WTC11 (cell line): Measurements from ENCODE around the gene ATP6V1F.

Experiments
- CTCF ChIP-seq: fragments of 200-600 bp; IDR thresholded peaks from 2 replicates; pipeline ENCODE4 v1.8.0; 2022; ENCODE audit warnings: antibody characterized with exemption
- TCF7 ChIP-seq: sonication (generic); formaldehyde crosslinking; IDR thresholded peaks from 2 replicates; pipeline ENCODE4 v1.8.0; 2022; ENCODE audit warnings: mild to moderate bottlenecking, low read depth, missing genetic modification reagents, moderate library complexity
- TF ChIP-seq, protein P1 (sequence below): fragments of 250-450 bp; sonication (Bioruptor Pico); IDR thresholded peaks from 2 replicates; pipeline ENCODE4 v1.8.0; 2021; ENCODE audit warnings: mild to moderate bottlenecking

GRCh38 chr7:128910569-128910945 is 47.9 kb downstream of the ATP6V1F start, which contains the start of gene KCP:
- no peak for TF ChIP-seq CTCF
- no peak for TF ChIP-seq TCF7
- TF ChIP-seq, protein P1, sequence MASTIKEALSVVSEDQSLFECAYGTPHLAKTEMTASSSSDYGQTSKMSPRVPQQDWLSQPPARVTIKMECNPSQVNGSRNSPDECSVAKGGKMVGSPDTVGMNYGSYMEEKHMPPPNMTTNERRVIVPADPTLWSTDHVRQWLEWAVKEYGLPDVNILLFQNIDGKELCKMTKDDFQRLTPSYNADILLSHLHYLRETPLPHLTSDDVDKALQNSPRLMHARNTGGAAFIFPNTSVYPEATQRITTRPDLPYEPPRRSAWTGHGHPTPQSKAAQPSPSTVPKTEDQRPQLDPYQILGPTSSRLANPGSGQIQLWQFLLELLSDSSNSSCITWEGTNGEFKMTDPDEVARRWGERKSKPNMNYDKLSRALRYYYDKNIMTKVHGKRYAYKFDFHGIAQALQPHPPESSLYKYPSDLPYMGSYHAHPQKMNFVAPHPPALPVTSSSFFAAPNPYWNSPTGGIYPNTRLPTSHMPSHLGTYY (CRISPR knock-in tag), result no peak
